GM12872 (cell line): ENCODE measurements around the gene CKMT2.

Experiments used
- TF ChIP-seq, protein P1 (sequence below): IDR thresholded peaks from 3 replicates; pipeline ENCODE4 v1.5.1; 2011; ENCODE audit warnings: low read depth, mild to moderate bottlenecking, low read length, moderate library complexity; ENCODE audit not compliant: insufficient read depth

The CKMT2 gene

GRCh38 chr5:81250004-81250403, 16.9 kb downstream of the CKMT2 start:
- TF ChIP-seq, protein P1, sequence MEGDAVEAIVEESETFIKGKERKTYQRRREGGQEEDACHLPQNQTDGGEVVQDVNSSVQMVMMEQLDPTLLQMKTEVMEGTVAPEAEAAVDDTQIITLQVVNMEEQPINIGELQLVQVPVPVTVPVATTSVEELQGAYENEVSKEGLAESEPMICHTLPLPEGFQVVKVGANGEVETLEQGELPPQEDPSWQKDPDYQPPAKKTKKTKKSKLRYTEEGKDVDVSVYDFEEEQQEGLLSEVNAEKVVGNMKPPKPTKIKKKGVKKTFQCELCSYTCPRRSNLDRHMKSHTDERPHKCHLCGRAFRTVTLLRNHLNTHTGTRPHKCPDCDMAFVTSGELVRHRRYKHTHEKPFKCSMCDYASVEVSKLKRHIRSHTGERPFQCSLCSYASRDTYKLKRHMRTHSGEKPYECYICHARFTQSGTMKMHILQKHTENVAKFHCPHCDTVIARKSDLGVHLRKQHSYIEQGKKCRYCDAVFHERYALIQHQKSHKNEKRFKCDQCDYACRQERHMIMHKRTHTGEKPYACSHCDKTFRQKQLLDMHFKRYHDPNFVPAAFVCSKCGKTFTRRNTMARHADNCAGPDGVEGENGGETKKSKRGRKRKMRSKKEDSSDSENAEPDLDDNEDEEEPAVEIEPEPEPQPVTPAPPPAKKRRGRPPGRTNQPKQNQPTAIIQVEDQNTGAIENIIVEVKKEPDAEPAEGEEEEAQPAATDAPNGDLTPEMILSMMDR: no peak

- TF ChIP-seq, protein P1: no peak
Measured at GRCh38 chr5:81251922-81252321, 18.8 kb downstream of the CKMT2 start.

DNA sequence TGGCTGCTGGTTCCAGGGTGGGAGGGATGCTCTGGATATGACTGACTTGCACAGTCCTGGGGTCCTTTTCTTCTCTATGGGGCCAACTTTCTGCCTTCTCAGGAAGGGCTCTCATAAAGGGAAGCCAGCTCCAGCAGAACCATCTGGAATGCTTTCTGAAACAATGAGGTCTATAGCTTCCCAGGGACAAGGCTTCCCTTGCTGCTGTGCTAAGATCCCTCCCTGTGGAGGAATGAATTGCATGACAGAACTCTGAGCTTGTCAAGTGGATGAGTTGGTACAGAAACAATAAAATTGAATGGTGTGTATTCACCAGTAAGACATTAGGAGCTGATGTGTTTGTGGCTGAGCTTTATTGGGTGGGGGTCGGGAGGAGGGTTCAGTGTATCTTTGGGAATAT, 19.8 kb downstream of the CKMT2 start:
- TF ChIP-seq, protein P1: no peak

DNA sequence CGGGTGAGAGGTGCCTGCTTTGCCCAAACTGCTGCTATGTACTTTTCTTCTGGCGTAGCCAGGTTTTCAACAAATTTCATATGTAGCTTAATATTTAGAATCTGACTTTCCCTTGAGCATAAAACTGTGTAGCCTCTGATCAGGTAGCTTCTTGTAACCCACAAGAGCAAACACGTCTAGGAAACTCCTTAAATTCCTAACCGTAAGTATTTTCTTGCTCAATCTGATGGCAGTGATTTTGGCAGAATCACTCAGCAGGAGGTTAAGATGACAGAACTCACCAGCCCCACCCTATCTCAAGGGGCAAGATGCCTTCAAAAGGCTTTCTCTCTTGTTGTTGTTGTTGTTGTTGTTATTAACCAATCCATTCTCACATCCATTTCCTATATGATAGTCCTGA, 20.8 kb downstream of the CKMT2 start:
- TF ChIP-seq, protein P1: no peak

DNA sequence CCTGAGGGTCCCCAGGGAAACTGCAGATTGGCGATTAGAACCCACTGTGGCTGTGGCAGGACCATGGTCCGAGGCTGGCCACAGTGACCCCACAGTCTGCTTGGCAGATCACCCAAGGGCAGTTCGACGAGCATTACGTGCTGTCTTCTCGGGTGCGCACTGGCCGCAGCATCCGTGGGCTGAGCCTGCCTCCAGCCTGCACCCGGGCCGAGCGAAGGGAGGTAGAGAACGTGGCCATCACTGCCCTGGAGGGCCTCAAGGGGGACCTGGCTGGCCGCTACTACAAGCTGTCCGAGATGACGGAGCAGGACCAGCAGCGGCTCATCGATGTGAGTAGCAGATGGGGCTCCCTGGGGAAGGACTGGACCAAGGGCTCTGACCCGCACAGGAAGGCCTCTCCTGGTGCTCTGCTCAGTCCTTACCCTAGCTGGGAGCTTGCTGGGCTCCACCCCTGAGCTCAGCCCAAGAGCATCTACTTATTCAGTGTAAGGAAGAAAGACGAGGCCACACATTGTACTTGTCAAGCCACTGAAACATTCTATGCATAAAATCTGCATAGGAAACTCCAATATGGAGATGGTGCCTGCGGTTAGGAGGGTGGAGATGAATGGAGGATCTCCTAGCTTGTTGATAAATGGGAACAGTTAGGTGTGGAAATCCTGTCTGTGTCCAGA, 21.9 kb downstream of the CKMT2 start:
- TF ChIP-seq, protein P1: no peak

DNA sequence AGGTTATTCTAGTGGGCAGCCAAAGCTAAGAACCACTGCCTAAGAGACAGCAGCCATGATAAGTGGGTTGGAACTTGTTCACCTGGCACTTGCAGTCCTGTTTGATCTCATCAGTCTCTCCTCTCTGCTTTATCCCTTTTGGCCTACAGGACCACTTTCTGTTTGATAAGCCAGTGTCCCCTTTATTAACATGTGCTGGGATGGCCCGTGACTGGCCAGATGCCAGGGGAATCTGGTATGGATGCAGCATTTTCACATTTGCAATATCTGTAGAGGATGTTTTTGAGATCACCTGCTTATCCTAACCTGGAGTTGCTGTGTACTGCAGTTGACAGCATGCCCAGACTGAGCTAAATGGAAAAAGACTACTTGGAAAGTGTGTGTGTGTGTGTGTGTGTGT, 23.6 kb downstream of the CKMT2 start:
- TF ChIP-seq, protein P1: no peak

- TF ChIP-seq, protein P1: no peak
Measured at GRCh38 chr5:81265101-81265500, 32.0 kb downstream of the CKMT2 start.
